Measurements from ENCODE around the gene PRL.

Gene PRL

GRCh38 chr6:22290045-22290444, 6.8 kb downstream of the PRL start:
- no peak for DNase-seq

GRCh38 chr6:22288721-22289120, 8.1 kb downstream of the PRL start:
- DNase-seq, result no peak

- no peak for DNase-seq
Observed at GRCh38 chr6:22284666-22285065, 12.2 kb downstream of the PRL start.

- no peak for DNase-seq
Observed at GRCh38 chr6:22281341-22282085, 15.3 kb downstream of the PRL start.

GRCh38 chr6:22279427-22279826, 17.4 kb downstream of the PRL start:
- no peak for DNase-seq

- no peak for DNase-seq
Observed at GRCh38 chr6:22271081-22271480, 25.8 kb downstream of the PRL start.

- DNase-seq, result no peak
Observed at GRCh38 chr6:22263748-22264147, 33.1 kb downstream of the PRL start.

GRCh38 chr6:22254886-22255285, 42.0 kb downstream of the PRL start:
- no peak for DNase-seq

GRCh38 chr6:22253955-22254655, 42.7 kb downstream of the PRL start:
- no peak for DNase-seq

- DNase-seq, result no peak
Observed at GRCh38 chr6:22251348-22251747, 45.5 kb downstream of the PRL start.

- peak; percentile 56 for DNase-seq
Observed at GRCh38 chr6:22250486-22250885, 46.4 kb downstream of the PRL start.

- no peak for DNase-seq
Observed at GRCh38 chr6:22249711-22250350, 47.0 kb downstream of the PRL start.

- DNase-seq, result no peak
Observed at GRCh38 chr6:22248513-22249308, 48.1 kb downstream of the PRL start.

GRCh38 chr6:22247916-22248482, 48.8 kb downstream of the PRL start:
- DNase-seq, result no peak

- DNase-seq, result no peak
Observed at GRCh38 chr6:22240025-22240424, 56.8 kb downstream of the PRL start.

- DNase-seq, result no peak
Observed at GRCh38 chr6:22239261-22239921, 57.4 kb downstream of the PRL start.

- no peak for DNase-seq
Observed at GRCh38 chr6:22238861-22239260, 58.0 kb downstream of the PRL start.

GRCh38 chr6:22237526-22237925, 59.3 kb downstream of the PRL start:
- DNase-seq, result no peak

Measured in NCI-H1436 treated with DMSO at 0.1 percent for 48 hours (cell line).